NB4 (cell line): ENCODE measurements around the gene TAGLN2.

Experiments
- CTCF ChIP-seq: IDR thresholded peaks from one replicate; pipeline ENCODE4 v1.5.1; 2012; ENCODE audit warnings: low read depth, low read length
- MAX ChIP-seq: IDR thresholded peaks from 2 replicates; pipeline ENCODE4 v1.6.1; 2011; ENCODE audit warnings: low read depth, low read length
- POLR2A ChIP-seq: IDR thresholded peaks from 2 replicates; pipeline ENCODE4 v1.6.1; 2011; ENCODE audit warnings: mild to moderate bottlenecking; ENCODE audit not compliant: insufficient read length; ENCODE audit errors: extremely low read depth

DNA sequence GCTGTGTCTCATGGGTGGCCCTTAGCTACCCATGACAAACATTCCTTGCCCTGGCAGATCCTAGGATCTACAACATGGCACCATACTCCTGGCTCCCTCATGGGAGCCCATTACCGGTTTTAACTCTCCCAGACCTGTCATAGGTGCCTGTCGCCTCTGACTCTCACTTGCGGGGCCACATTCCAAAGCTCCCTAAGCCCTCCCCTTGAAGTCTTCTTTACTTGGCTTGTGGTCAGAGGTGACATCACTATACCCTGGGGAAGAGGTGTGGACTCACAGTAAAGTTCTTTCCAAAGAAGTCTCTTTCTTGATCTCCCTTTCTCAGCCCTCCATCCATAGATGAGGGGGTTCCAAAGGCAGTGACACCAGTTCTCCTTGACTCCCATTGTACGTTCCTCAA is 34.1 kb upstream of the TAGLN2 start:
- no peak for TF ChIP-seq CTCF
- no peak for TF ChIP-seq MAX
- TF ChIP-seq POLR2A: no peak
